HEK293 (cell line): ENCODE results near the gene RAB5IF.

Experiments used
- BCL6B ChIP-seq: fragments of 450-650 bp; formaldehyde crosslinking; IDR thresholded peaks from 2 replicates; pipeline ENCODE4 v1.5.1; 2017; ENCODE audit warnings: missing biosample characterization, missing genetic modification characterization
- HOXA7 ChIP-seq: sonication (generic); formaldehyde crosslinking; IDR thresholded peaks from 2 replicates; pipeline ENCODE4 v1.8.1; 2022; ENCODE audit warnings: missing genetic modification reagents, borderline replicate concordance
- KLF16 ChIP-seq: fragments of 450-650 bp; formaldehyde crosslinking; IDR thresholded peaks from 2 replicates; pipeline ENCODE4 v1.5.1; 2017; ENCODE audit warnings: missing biosample characterization, missing genetic modification characterization
- MYNN ChIP-seq: fragments of 450-650 bp; formaldehyde crosslinking; IDR thresholded peaks from 2 replicates; pipeline ENCODE4 v1.5.1; 2016; ENCODE audit warnings: missing biosample characterization, missing genetic modification characterization, borderline replicate concordance
- RBAK ChIP-seq: fragments of 450-650 bp; formaldehyde crosslinking; IDR thresholded peaks from 2 replicates; pipeline ENCODE4 v1.5.1; 2016; ENCODE audit warnings: missing biosample characterization, missing genetic modification characterization
- TCF7L2 ChIP-seq: IDR thresholded peaks from 2 replicates; pipeline ENCODE4 v1.6.1; 2011; ENCODE audit warnings: low read depth, mild to moderate bottlenecking, inconsistent platforms, low read length, moderate library complexity, borderline replicate concordance
- WT1 ChIP-seq: fragments of 450-650 bp; formaldehyde crosslinking; IDR thresholded peaks from 2 replicates; pipeline ENCODE4 v1.5.1; 2016; ENCODE audit warnings: missing biosample characterization, missing genetic modification characterization
- ZBTB11 ChIP-seq: fragments of 450-650 bp; formaldehyde crosslinking; conservative IDR thresholded peaks from 2 replicates; pipeline ENCODE4 v1.5.1; 2016; ENCODE audit warnings: low read depth, missing biosample characterization, missing genetic modification characterization
- ZBTB49 ChIP-seq: fragments of 450-650 bp; formaldehyde crosslinking; IDR thresholded peaks from 2 replicates; pipeline ENCODE4 v1.5.1; 2016; ENCODE audit warnings: missing biosample characterization, missing genetic modification characterization, low read depth
- ZNF146 ChIP-seq: fragments of 450-650 bp; formaldehyde crosslinking; IDR thresholded peaks from 2 replicates; pipeline ENCODE4 v1.5.1; 2016; ENCODE audit warnings: missing biosample characterization, missing genetic modification characterization
- ZNF221 ChIP-seq: fragments of 450-650 bp; formaldehyde crosslinking; IDR thresholded peaks from 2 replicates; pipeline ENCODE4 v1.5.1; 2017; ENCODE audit warnings: missing biosample characterization, missing genetic modification characterization, borderline replicate concordance
- ZNF223 ChIP-seq: fragments of 450-650 bp; formaldehyde crosslinking; IDR thresholded peaks from 2 replicates; pipeline ENCODE4 v1.5.1; 2016; ENCODE audit warnings: missing biosample characterization, missing genetic modification characterization
- ZNF544 ChIP-seq: fragments of 450-650 bp; formaldehyde crosslinking; IDR thresholded peaks from 2 replicates; pipeline ENCODE4 v1.5.0; 2017; ENCODE audit warnings: missing biosample characterization, missing genetic modification characterization
- ZNF621 ChIP-seq: fragments of 450-650 bp; formaldehyde crosslinking; IDR thresholded peaks from 2 replicates; pipeline ENCODE4 v1.5.1; 2017; ENCODE audit warnings: missing biosample characterization, missing genetic modification characterization
- ZNF626 ChIP-seq: fragments of 450-650 bp; sonication (Bioruptor Pico); formaldehyde crosslinking; IDR thresholded peaks from 2 replicates; pipeline ENCODE4 v1.5.1; 2018; ENCODE audit warnings: missing biosample characterization, missing genetic modification characterization, inconsistent platforms
- ZNF792 ChIP-seq: fragments of 450-650 bp; formaldehyde crosslinking; IDR thresholded peaks from 2 replicates; pipeline ENCODE4 v1.5.1; 2016; ENCODE audit warnings: missing biosample characterization, missing genetic modification characterization
- TF ChIP-seq, protein P1 (sequence below): fragments of 450-650 bp; formaldehyde crosslinking; IDR thresholded peaks from 2 replicates; pipeline ENCODE4 v1.5.1; 2016; ENCODE audit warnings: missing biosample characterization, missing genetic modification characterization
- TF ChIP-seq, protein P2 (sequence below): fragments of 450-650 bp; formaldehyde crosslinking; IDR thresholded peaks from 2 replicates; pipeline ENCODE4 v1.5.1; 2016; ENCODE audit warnings: missing biosample characterization, missing genetic modification characterization, borderline replicate concordance
- TF ChIP-seq, protein P3 (sequence below): fragments of 450-650 bp; formaldehyde crosslinking; IDR thresholded peaks from 2 replicates; pipeline ENCODE4 v1.5.1; 2017; ENCODE audit warnings: missing biosample characterization, missing genetic modification characterization
- TF ChIP-seq, protein P4 (sequence below): fragments of 450-650 bp; formaldehyde crosslinking; IDR thresholded peaks from 2 replicates; pipeline ENCODE4 v1.5.1; 2016; ENCODE audit warnings: missing biosample characterization, missing genetic modification characterization
- TF ChIP-seq, protein P5 (sequence below): IDR thresholded peaks from 2 replicates; pipeline ENCODE4 v1.6.1; 2011; ENCODE audit warnings: mild to moderate bottlenecking, low read depth, low read length, borderline replicate concordance

RAB5IF gene

DNA sequence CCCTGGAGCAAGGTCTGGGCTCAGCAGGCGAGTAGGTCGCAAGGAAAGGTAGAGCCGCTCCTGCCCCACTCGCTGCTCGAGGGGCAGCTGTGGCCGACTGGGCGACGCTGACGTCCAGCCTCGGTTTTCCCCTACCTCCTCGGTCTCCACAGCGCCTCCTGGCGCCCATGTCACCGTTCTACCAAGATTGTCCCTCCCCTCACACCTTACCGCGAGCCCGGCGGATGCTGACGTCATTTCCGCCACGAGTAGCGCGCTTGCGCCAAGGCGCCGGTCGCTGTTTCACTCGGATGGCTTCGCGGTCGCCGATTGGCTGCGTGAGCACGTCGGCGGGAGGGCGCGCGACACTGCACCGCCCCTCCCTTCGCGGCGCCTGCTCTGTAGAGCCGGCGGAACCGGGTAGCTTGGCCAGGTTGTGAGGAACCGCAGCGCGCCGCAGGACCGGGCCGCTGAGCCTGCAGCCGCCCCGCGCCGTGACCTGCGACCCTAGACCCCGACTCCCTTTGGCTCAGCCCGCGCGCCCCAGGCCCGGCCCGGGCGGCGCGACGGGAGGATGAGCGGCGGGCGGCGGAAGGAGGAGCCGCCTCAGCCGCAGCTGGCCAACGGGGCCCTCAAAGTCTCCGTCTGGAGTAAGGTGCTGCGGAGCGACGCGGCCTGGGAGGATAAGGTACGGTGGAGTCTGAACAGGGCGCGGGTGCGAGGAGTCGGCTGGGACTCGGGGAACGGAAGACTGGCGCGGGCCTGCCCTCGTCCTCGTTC lies at the start of gene RAB5IF (continued):
- TF ChIP-seq KLF16 (tag by site-specific recombination) (no peak), HOXA7 (CRISPR knock-in tag) (no peak), TCF7L2 (no peak; the same call in 1 of the 2 replicates), ZNF621 (no peak), ZNF146 (tag by site-specific recombination) (0 out of 2 replicates have a peak, but pooled peaks have one; percentile 15), ZNF792 (tag by site-specific recombination) (no peak), ZBTB11 (tag by site-specific recombination) (peak; percentile 90), ZBTB49 (tag by site-specific recombination) (no peak), ZNF223 (tag by site-specific recombination) (no peak), ZNF221 (tag by site-specific recombination) (no peak), WT1 (tag by site-specific recombination) (peak; percentile 64), ZNF626 (tag by site-specific recombination) (no peak), ZNF544 (tag by site-specific recombination) (no peak), MYNN (tag by site-specific recombination) (no peak), RBAK (tag by site-specific recombination) (no peak), BCL6B (tag by site-specific recombination) (no peak)
- TF ChIP-seq, protein P1, sequence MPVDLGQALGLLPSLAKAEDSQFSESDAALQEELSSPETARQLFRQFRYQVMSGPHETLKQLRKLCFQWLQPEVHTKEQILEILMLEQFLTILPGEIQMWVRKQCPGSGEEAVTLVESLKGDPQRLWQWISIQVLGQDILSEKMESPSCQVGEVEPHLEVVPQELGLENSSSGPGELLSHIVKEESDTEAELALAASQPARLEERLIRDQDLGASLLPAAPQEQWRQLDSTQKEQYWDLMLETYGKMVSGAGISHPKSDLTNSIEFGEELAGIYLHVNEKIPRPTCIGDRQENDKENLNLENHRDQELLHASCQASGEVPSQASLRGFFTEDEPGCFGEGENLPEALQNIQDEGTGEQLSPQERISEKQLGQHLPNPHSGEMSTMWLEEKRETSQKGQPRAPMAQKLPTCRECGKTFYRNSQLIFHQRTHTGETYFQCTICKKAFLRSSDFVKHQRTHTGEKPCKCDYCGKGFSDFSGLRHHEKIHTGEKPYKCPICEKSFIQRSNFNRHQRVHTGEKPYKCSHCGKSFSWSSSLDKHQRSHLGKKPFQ (tag by site-specific recombination): no peak
- TF ChIP-seq, protein P2, sequence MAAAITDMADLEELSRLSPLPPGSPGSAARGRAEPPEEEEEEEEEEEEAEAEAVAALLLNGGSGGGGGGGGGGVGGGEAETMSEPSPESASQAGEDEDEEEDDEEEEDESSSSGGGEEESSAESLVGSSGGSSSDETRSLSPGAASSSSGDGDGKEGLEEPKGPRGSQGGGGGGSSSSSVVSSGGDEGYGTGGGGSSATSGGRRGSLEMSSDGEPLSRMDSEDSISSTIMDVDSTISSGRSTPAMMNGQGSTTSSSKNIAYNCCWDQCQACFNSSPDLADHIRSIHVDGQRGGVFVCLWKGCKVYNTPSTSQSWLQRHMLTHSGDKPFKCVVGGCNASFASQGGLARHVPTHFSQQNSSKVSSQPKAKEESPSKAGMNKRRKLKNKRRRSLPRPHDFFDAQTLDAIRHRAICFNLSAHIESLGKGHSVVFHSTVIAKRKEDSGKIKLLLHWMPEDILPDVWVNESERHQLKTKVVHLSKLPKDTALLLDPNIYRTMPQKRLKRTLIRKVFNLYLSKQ: no peak
- TF ChIP-seq, protein P3, sequence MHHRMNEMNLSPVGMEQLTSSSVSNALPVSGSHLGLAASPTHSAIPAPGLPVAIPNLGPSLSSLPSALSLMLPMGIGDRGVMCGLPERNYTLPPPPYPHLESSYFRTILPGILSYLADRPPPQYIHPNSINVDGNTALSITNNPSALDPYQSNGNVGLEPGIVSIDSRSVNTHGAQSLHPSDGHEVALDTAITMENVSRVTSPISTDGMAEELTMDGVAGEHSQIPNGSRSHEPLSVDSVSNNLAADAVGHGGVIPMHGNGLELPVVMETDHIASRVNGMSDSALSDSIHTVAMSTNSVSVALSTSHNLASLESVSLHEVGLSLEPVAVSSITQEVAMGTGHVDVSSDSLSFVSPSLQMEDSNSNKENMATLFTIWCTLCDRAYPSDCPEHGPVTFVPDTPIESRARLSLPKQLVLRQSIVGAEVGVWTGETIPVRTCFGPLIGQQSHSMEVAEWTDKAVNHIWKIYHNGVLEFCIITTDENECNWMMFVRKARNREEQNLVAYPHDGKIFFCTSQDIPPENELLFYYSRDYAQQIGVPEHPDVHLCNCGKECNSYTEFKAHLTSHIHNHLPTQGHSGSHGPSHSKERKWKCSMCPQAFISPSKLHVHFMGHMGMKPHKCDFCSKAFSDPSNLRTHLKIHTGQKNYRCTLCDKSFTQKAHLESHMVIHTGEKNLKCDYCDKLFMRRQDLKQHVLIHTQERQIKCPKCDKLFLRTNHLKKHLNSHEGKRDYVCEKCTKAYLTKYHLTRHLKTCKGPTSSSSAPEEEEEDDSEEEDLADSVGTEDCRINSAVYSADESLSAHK (tag by site-specific recombination): peak; percentile 30; the same call in 1 of the 2 replicates
- TF ChIP-seq, protein P4, sequence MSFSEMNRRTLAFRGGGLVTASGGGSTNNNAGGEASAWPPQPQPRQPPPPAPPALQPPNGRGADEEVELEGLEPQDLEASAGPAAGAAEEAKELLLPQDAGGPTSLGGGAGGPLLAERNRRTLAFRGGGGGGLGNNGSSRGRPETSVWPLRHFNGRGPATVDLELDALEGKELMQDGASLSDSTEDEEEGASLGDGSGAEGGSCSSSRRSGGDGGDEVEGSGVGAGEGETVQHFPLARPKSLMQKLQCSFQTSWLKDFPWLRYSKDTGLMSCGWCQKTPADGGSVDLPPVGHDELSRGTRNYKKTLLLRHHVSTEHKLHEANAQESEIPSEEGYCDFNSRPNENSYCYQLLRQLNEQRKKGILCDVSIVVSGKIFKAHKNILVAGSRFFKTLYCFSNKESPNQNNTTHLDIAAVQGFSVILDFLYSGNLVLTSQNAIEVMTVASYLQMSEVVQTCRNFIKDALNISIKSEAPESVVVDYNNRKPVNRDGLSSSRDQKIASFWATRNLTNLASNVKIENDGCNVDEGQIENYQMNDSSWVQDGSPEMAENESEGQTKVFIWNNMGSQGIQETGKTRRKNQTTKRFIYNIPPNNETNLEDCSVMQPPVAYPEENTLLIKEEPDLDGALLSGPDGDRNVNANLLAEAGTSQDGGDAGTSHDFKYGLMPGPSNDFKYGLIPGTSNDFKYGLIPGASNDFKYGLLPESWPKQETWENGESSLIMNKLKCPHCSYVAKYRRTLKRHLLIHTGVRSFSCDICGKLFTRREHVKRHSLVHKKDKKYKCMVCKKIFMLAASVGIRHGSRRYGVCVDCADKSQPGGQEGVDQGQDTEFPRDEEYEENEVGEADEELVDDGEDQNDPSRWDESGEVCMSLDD (tag by site-specific recombination): no peak
- TF ChIP-seq, protein P5, sequence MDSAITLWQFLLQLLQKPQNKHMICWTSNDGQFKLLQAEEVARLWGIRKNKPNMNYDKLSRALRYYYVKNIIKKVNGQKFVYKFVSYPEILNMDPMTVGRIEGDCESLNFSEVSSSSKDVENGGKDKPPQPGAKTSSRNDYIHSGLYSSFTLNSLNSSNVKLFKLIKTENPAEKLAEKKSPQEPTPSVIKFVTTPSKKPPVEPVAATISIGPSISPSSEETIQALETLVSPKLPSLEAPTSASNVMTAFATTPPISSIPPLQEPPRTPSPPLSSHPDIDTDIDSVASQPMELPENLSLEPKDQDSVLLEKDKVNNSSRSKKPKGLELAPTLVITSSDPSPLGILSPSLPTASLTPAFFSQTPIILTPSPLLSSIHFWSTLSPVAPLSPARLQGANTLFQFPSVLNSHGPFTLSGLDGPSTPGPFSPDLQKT: no peak
